Loucy (cell line): ENCODE results near the gene USP34.

Experiments used
- H2AFZ ChIP-seq: fragments of 200-600 bp; sonication (generic); 2 replicates; pipeline ENCODE4 v1.6.0; 2016; ENCODE audit warnings: antibody characterized with exemption, mild to moderate bottlenecking, low read length, moderate library complexity
- H3F3A ChIP-seq: fragments of 200-600 bp; 2 replicates; pipeline ENCODE4 v1.6.0; 2016; ENCODE audit warnings: antibody characterized with exemption, low read depth, mild to moderate bottlenecking
- H3K27me3 ChIP-seq: fragments of 200-600 bp; sonication (generic); 2 replicates; pipeline ENCODE4 v1.6.1; 2014; ENCODE audit warnings: low read length, mild to moderate bottlenecking; ENCODE audit not compliant: insufficient read depth, poor library complexity, severe bottlenecking
- H3K36me3 ChIP-seq: fragments of 200-600 bp; sonication (generic); 2 replicates; pipeline ENCODE4 v1.6.1; 2016; ENCODE audit warnings: low read length; ENCODE audit not compliant: insufficient read depth
- H3K4me1 ChIP-seq: fragments of 200-600 bp; sonication (generic); 2 replicates; pipeline ENCODE4 v1.5.1; 2014; ENCODE audit warnings: low read length, mild to moderate bottlenecking; ENCODE audit not compliant: insufficient read depth, poor library complexity, severe bottlenecking
- H3K4me2 ChIP-seq: fragments of 200-600 bp; sonication (generic); 2 replicates; pipeline ENCODE4 v1.6.0; 2014; ENCODE audit warnings: antibody characterized with exemption, low read length, low read depth, mild to moderate bottlenecking; ENCODE audit not compliant: poor library complexity, severe bottlenecking
- H3K4me3 ChIP-seq: fragments of 200-600 bp; sonication (generic); 2 replicates; pipeline ENCODE4 v1.5.1; 2014; ENCODE audit warnings: low read length, mild to moderate bottlenecking, mixed read lengths; ENCODE audit not compliant: poor library complexity, severe bottlenecking
- H3K79me2 ChIP-seq: fragments of 200-600 bp; sonication (generic); 2 replicates; pipeline ENCODE4 v1.6.1; 2014; ENCODE audit warnings: low read length; ENCODE audit not compliant: insufficient read depth
- H3K9ac ChIP-seq: fragments of 200-600 bp; sonication (generic); 2 replicates; pipeline ENCODE4 v1.6.0; 2014; ENCODE audit warnings: mild to moderate bottlenecking, low read depth, low read length, moderate library complexity; ENCODE audit not compliant: poor library complexity, severe bottlenecking
- H3K9me2 ChIP-seq: fragments of 200-600 bp; sonication (generic); replicated peaks from 2 replicates; pipeline ENCODE4 v1.6.1; 2016; ENCODE audit warnings: low read depth, low read length, mixed read lengths
- H3K9me3 ChIP-seq: fragments of 200-600 bp; sonication (generic); 2 replicates; pipeline ENCODE4 v1.6.1; 2014; ENCODE audit warnings: mild to moderate bottlenecking, antibody characterized with exemption, low read length, low read depth; ENCODE audit not compliant: insufficient read depth
- H4K20me1 ChIP-seq: fragments of 200-600 bp; sonication (generic); 2 replicates; pipeline ENCODE4 v1.6.0; 2014; ENCODE audit warnings: antibody characterized with exemption, low read length, mild to moderate bottlenecking; ENCODE audit not compliant: insufficient read depth, poor library complexity, severe bottlenecking
- EZH2phosphoT487 ChIP-seq: fragments of 200-600 bp; IDR thresholded peaks from 2 replicates; pipeline ENCODE4 v1.6.1; 2018; ENCODE audit warnings: antibody characterized with exemption, mild to moderate bottlenecking, moderate library complexity, borderline replicate concordance
- TF ChIP-seq, protein P1 (sequence below): fragments of 200-600 bp; sonication (generic); conservative IDR thresholded peaks from 2 replicates; pipeline ENCODE4 v1.5.1; 2014; ENCODE audit warnings: mild to moderate bottlenecking, antibody characterized with exemption, low read length

The USP34 gene

DNA sequence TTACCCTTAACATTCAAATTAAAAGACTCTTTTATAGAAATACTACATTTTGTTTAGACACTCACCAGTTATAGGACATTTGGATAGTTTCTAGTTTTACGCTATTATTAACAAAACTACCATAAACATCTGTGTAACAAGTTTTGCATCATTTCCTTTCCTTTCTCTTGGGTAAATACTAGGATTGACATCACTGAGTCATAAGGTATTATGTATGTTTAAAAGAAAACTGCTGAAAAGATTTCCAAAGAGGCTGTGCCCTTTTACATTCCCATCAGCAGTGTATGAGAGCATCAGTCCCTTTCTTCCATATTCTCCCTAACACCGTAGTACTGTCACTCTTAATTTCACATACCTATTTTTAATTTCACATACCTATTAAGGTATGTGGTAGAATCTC, 130.6 kb downstream of the USP34 start:
- Histone ChIP-seq H3K4me3 (no peak overlapping the region), H3K79me2 (no peaks in the 10 kb centered on the region), H3K4me1 (no peaks in the 10 kb centered on the region), H4K20me1 (no peaks in the 10 kb centered on the region), H3K4me2 (no peak overlapping the region), H3K9ac (no peak overlapping the region), H3K36me3 (peaks cover 65% of the 10 kb centered on the region), H3K27me3 (no peaks in the 10 kb centered on the region), H3F3A (no peaks in the 10 kb centered on the region), H3K9me3 (no peaks in the 10 kb centered on the region), H2AFZ (no peak overlapping the region), H3K9me2 (no peaks in the 10 kb centered on the region)
- TF ChIP-seq EZH2phosphoT487 = no peak
- TF ChIP-seq, protein P1, sequence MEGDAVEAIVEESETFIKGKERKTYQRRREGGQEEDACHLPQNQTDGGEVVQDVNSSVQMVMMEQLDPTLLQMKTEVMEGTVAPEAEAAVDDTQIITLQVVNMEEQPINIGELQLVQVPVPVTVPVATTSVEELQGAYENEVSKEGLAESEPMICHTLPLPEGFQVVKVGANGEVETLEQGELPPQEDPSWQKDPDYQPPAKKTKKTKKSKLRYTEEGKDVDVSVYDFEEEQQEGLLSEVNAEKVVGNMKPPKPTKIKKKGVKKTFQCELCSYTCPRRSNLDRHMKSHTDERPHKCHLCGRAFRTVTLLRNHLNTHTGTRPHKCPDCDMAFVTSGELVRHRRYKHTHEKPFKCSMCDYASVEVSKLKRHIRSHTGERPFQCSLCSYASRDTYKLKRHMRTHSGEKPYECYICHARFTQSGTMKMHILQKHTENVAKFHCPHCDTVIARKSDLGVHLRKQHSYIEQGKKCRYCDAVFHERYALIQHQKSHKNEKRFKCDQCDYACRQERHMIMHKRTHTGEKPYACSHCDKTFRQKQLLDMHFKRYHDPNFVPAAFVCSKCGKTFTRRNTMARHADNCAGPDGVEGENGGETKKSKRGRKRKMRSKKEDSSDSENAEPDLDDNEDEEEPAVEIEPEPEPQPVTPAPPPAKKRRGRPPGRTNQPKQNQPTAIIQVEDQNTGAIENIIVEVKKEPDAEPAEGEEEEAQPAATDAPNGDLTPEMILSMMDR = no peak

DNA sequence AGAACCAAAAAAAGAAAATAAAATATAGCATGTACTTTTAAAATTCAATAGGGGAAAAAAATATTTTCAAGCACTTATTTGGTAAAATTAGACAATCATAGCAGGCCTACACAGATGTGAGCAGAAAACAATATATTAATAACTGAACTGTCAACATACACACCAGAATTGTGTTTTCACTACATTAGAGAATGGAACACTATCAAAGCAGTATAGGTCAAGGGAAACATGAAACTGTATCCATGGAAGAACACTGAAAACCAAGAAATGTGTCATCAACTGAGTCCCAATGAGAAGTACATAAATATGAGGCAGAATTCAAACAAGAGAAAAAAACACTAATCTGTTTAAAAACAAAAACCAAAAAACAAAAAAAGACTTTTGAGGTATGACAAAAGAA, 132.4 kb downstream of the USP34 start:
- Histone ChIP-seq H3K9me3 (no peaks in the 10 kb centered on the region), H3F3A (no peaks in the 10 kb centered on the region), H3K9me2 (no peaks in the 10 kb centered on the region), H3K79me2 (no peaks in the 10 kb centered on the region), H3K4me2 (no peak overlapping the region), H3K36me3 (peaks cover 52% of the 10 kb centered on the region), H3K27me3 (no peaks in the 10 kb centered on the region), H3K4me1 (no peaks in the 10 kb centered on the region), H4K20me1 (no peaks in the 10 kb centered on the region), H3K4me3 (no peak overlapping the region), H3K9ac (no peak overlapping the region), H2AFZ (no peak overlapping the region)
- TF ChIP-seq EZH2phosphoT487 = no peak
- TF ChIP-seq, protein P1 = no peak

DNA sequence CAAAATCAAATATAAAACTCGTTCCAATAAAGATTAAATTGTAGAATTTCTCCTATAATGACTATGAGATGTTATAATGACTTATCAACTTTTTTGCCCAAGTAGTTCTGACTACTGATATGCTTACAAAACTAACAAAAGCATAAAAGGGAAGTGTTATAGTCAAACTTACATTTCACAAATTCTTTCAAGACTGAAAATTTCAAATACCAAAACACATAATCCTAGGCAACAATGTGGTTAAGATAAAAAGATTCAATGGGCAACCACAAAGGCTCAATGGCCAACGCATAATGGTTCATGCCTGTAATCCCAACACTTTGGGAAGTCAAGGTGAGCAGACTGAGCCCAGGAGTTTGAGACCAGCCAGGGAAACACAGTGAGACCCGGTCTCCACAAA, 135.7 kb downstream of the USP34 start:
- H2AFZ ChIP-seq = no peak overlapping the region
- no peaks in the 10 kb centered on the region for H3K4me1 ChIP-seq
- H3K9me2 ChIP-seq = no peaks in the 10 kb centered on the region
- peaks cover 36% of the 10 kb centered on the region for H3K36me3 ChIP-seq
- H3K9ac ChIP-seq = no peak overlapping the region
- no peaks in the 10 kb centered on the region for H4K20me1 ChIP-seq
- H3K27me3 ChIP-seq = no peaks in the 10 kb centered on the region
- H3K9me3 ChIP-seq = no peaks in the 10 kb centered on the region
- H3K4me2 ChIP-seq = no peak overlapping the region
- no peak for TF ChIP-seq EZH2phosphoT487
- TF ChIP-seq, protein P1 = no peak
- H3F3A ChIP-seq = no peaks in the 10 kb centered on the region
- no peaks in the 10 kb centered on the region for H3K79me2 ChIP-seq
- H3K4me3 ChIP-seq = no peak overlapping the region
